T-helper 17 cell (primary cell): ENCODE measurements around the gene COPS8. TPM values are rescaled to one million over a fixed set of nuclear protein-coding genes. Genes with fewer than 3 reads are reported as not detected.

Experiments used
- ATAC-seq: fragments of 150-1000 bp; cut with Tn5 transposase; 2 replicates; pipeline ENCODE4 v1.10.0; 2021; ENCODE audit warnings: mild to moderate bottlenecking, moderate library complexity
- DNase-seq, 3 donors: peaks; one replicate each; pipeline versions ENCODE4 v3.0.0 to v3.0.0-alpha.2; 2020 to 2021
- H3K9me3 ChIP-seq: one replicate; pipeline ENCODE4 v1.7.0; 2013; ENCODE audit warnings: low read length, mild to moderate bottlenecking; ENCODE audit not compliant: control insufficient read depth, poor library complexity, severe bottlenecking
- H3K27ac Mint-ChIP-seq: one replicate; pipeline ENCODE4 v1.8.0; 2022; ENCODE audit warnings: mild to moderate bottlenecking, moderate library complexity, mixed read lengths
- H3K27me3 Mint-ChIP-seq: one replicate; pipeline ENCODE4 v1.8.0; 2022; ENCODE audit warnings: mixed read lengths
- H3K36me3 Mint-ChIP-seq: one replicate; pipeline ENCODE4 v1.8.0; 2022; ENCODE audit warnings: low read depth, mixed read lengths
- H3K4me1 Mint-ChIP-seq: one replicate; pipeline ENCODE4 v1.8.0; 2022; ENCODE audit warnings: mild to moderate bottlenecking, mixed read lengths
- H3K4me3 Mint-ChIP-seq: one replicate; pipeline ENCODE4 v1.8.0; 2022; ENCODE audit warnings: mild to moderate bottlenecking, moderate library complexity, mixed read lengths
- total RNA-seq, 4 donors: library from RNA in 2 of 4; stranded (reverse) in 2 of 4; gene quantifications; one replicate each; pipeline ENCODE4 v1.2.3 and lab custom pipeline; 2022 to 2026

The COPS8 gene
- total RNA-seq, 2 donors from 2014 or later: 46.0 to 49.4 TPM

- DNase-seq: no peak
- Mint-ChIP-seq H3K36me3 (no peaks in the 10 kb centered on the region), H3K27me3 (no peaks in the 10 kb centered on the region), H3K4me3 (no peak overlapping the region), H3K4me1 (no peaks in the 10 kb centered on the region), H3K27ac (no peak overlapping the region)
- no peak for ATAC-seq
- H3K9me3 ChIP-seq: no peaks in the 10 kb centered on the region
These were observed 48.9 kb downstream of the COPS8 start for GRCh38 chr2:237134321-237135230.

GRCh38 chr2:237136824-237137223, 51.1 kb downstream of the COPS8 start:
- DNase-seq (no peak), ATAC-seq (no peak)
- Mint-ChIP-seq H3K36me3 (no peaks in the 10 kb centered on the region), H3K4me3 (no peak overlapping the region), H3K4me1 (no peaks in the 10 kb centered on the region), H3K27me3 (no peaks in the 10 kb centered on the region), H3K27ac (no peak overlapping the region)
- H3K9me3 ChIP-seq: no peaks in the 10 kb centered on the region

- DNase-seq: no peak
- Mint-ChIP-seq H3K36me3 (no peaks in the 10 kb centered on the region), H3K4me3 (no peak overlapping the region), H3K27ac (no peak overlapping the region), H3K27me3 (no peaks in the 10 kb centered on the region), H3K4me1 (no peaks in the 10 kb centered on the region)
- no peak for ATAC-seq
- H3K9me3 ChIP-seq: no peaks in the 10 kb centered on the region
These were observed 52.1 kb downstream of the COPS8 start for GRCh38 chr2:237137626-237138323.

- no peaks in the 10 kb centered on the region for H3K9me3 ChIP-seq
- no peak overlapping the region for H3K4me3 Mint-ChIP-seq
- H3K4me1 Mint-ChIP-seq: no peaks in the 10 kb centered on the region
- H3K27ac Mint-ChIP-seq: no peak overlapping the region
- ATAC-seq (no peak), DNase-seq (no peak)
- no peaks in the 10 kb centered on the region for H3K27me3 Mint-ChIP-seq
- H3K36me3 Mint-ChIP-seq: peaks cover 2% of the 10 kb centered on the region
These were observed 53.5 kb downstream of the COPS8 start for GRCh38 chr2:237139123-237139675.

DNA sequence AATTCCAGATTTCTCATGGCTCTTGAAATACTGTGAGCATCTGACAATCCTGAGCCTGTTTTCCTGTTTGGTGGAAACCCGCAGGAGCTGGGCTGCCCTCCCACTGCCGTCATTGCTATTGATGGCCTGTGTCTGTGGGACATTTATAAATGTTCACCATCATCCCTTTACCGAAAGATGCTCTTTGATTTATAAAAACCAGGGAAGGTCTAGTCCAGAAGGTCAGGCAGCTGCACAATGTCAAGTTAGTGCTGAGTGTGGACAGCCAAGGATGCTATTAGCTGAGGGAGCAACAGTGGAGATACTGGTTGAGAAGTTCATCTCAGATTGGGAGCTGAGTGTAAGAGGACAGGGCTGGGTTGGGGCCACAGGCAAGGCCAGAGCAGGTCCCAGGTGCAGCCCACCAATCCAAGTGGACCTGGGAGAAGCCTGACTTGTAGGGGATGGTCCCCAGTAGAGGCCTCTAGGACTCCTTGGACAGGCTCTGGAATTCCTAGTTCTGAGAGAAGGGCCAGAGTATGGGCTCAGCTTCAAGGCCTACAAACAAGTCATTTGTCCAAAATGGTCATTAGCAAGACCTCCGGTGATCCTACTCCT, 55.1 kb downstream of the COPS8 start:
- ATAC-seq: no peak
- no peaks in the 10 kb centered on the region for H3K4me1 Mint-ChIP-seq
- H3K9me3 ChIP-seq: no peaks in the 10 kb centered on the region
- no peaks in the 10 kb centered on the region for H3K27me3 Mint-ChIP-seq
- DNase-seq: no peak
- no peak overlapping the region for H3K27ac Mint-ChIP-seq
- H3K4me3 Mint-ChIP-seq: no peak overlapping the region
- H3K36me3 Mint-ChIP-seq: peaks cover 2% of the 10 kb centered on the region

DNA sequence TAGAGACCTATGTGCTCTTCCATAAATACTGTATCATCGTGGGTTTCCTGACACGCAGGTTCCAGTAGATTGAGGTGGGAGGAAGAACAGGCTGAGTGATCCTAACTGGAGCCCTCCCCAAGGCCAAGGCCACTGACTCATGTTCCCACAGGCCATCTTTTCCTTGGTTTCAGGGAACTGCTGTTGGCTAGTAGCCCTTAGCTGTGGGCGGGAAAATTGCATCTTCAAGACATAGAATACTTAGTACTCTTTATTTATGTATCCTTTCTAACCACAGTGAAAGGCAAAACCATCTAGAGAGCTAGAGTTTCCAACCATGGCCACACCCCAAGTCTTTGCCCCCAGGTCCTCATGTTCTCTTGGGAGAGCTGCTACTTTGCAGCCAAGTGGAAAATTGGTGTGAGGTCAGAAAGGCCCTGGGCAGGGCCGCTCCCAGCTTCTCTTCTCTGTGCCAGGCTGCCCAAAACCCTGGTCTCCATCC, 55.9 kb downstream of the COPS8 start:
- Mint-ChIP-seq H3K36me3 (peaks cover 2% of the 10 kb centered on the region), H3K4me3 (no peak overlapping the region), H3K4me1 (no peaks in the 10 kb centered on the region), H3K27me3 (no peaks in the 10 kb centered on the region), H3K27ac (no peak overlapping the region)
- DNase-seq: no peak
- H3K9me3 ChIP-seq: peaks cover 8% of the 10 kb centered on the region
- no peak for ATAC-seq

DNA sequence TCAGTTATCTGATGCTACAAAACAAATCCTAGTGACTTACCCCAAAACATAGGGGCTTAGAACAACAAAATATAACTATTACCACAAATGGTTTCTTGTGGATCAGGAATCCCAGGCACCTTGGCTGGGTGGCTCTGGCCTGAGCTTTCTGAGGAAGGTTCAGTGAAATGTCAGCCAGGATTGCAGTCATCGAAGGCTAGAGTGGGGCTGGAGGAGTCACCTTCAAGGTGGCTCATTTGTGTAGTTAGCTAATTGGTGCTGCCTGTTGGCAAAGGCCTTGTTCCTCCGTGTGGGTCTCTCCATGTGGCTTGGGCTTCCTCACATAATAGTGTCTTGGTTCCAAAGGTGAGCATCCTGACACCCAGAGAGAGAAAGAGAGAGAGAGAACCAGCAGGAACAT, 57.4 kb downstream of the COPS8 start:
- DNase-seq (no peak), ATAC-seq (no peak)
- no peak overlapping the region for H3K27ac Mint-ChIP-seq
- H3K4me3 Mint-ChIP-seq: no peak overlapping the region
- H3K27me3 Mint-ChIP-seq: no peaks in the 10 kb centered on the region
- H3K36me3 Mint-ChIP-seq: peaks cover 2% of the 10 kb centered on the region
- no peaks in the 10 kb centered on the region for H3K4me1 Mint-ChIP-seq
- H3K9me3 ChIP-seq: peaks cover 8% of the 10 kb centered on the region

DNA sequence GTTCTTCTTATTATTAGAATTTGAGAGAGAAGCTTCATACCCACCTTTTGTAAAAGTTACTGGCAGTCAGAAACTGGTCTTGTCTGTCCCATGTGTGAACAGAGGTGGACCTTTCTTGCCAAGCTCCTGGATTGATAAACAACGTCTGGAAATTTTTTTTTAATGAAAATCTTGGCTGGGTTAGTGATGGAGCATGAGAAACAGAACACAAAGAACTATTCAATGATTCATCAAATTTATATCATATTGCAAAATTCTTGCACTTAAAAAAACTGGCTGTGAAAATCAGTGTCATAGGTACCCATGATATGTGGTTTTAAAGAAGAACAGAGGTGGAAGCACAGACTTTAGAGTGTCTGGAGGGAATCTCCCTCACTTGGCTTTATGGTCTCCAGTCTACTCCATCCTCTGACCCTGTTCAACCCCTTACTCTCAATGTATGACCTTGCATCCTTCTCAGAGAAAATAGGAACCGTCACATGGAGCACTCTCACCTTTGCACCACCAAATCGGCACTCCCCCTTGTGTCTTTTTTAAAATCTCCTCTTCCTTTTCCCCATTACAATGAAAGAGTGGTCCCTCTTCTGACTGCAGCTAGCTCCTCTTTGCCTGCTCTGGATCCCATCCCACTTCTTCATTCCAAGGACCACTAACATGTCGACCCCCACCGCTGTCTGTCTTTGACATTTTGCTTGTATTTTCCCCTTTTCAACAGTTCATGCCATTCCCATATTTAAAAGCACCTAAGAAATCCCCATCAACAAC, 58.2 kb downstream of the COPS8 start:
- peaks cover 8% of the 10 kb centered on the region for H3K9me3 ChIP-seq
- H3K4me3 Mint-ChIP-seq: no peak overlapping the region
- no peaks in the 10 kb centered on the region for H3K4me1 Mint-ChIP-seq
- no peak for ATAC-seq
- H3K36me3 Mint-ChIP-seq: peaks cover 2% of the 10 kb centered on the region
- DNase-seq: no peak
- H3K27ac Mint-ChIP-seq: no peak overlapping the region
- H3K27me3 Mint-ChIP-seq: no peaks in the 10 kb centered on the region

DNA sequence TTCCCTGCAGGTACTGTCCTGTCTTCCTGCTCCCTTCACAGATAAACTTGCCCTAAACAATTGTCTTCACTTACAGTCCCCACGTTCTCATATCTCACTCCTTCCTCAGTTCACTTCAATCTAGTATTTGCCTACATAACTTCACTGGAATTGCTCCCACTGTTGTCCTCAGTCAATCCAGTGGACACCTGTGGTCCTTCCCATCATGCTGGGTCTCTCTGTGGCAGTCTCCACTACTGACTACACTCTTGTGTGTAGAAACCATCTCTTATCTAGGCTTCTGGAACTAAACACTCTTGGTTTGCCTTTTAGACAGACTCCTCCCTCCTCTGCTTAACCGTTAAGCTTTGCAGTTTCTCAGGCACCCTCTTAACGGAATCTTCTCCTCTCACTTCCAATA, 58.8 kb downstream of the COPS8 start:
- Mint-ChIP-seq H3K27ac (no peak overlapping the region), H3K4me1 (no peaks in the 10 kb centered on the region)

DNA sequence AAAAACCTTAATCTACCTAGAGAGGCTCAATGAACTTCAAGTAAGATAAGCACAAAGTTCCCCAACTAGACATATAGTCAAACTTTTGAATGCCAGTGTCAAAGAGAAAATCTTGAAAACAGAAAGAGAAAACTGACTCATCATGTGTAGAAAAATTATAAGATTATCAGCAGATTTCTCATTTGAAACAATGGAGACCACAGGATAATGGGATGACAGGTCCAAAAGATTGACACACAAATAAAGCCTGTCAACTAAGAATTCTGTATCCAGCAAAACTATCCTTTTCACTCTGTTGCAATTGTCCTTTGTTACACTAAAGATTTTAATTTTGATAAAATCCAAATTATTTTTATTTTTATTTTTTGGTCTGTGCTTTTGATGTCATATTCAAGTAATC, 61.6 kb downstream of the COPS8 start:
- ATAC-seq: no peak
- DNase-seq: no peak
- Mint-ChIP-seq H3K4me1 (no peaks in the 10 kb centered on the region), H3K27me3 (peaks cover 7% of the 10 kb centered on the region), H3K36me3 (peaks cover 10% of the 10 kb centered on the region), H3K27ac (no peak overlapping the region), H3K4me3 (no peak overlapping the region)
- H3K9me3 ChIP-seq: peaks cover 8% of the 10 kb centered on the region

More for the DNA sequence above, 58.8 kb downstream of the COPS8 start:
- peaks cover 6% of the 10 kb centered on the region for H3K36me3 Mint-ChIP-seq
- no peaks in the 10 kb centered on the region for H3K27me3 Mint-ChIP-seq
- DNase-seq: no peak
- peaks cover 8% of the 10 kb centered on the region for H3K9me3 ChIP-seq
- ATAC-seq: no peak
- H3K4me3 Mint-ChIP-seq: no peak overlapping the region

DNA sequence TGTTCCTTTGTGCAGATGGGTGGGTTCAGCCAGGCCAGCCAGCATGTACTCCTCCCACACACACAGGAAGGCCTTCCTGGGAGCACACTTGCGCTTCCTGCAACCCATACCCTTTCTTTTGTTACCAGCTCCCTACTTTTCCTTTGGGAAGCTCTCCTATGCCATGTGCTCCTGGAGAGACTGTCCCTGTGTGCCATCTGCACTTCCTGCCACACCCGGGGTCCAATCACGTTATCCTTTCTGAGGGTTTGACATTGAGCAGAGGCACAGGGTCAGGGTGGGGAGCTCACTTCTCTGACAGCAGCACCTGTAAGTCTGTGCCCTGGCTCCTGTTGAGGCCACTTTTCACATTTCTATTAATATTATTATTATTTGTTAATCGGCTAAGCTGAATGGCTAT, 62.9 kb downstream of the COPS8 start:
- H3K36me3 Mint-ChIP-seq: peaks cover 10% of the 10 kb centered on the region
- H3K27ac Mint-ChIP-seq: no peak overlapping the region
- H3K27me3 Mint-ChIP-seq: peaks cover 12% of the 10 kb centered on the region
- H3K4me1 Mint-ChIP-seq: no peaks in the 10 kb centered on the region
- no peak for ATAC-seq
- H3K4me3 Mint-ChIP-seq: no peak overlapping the region
- peaks cover 8% of the 10 kb centered on the region for H3K9me3 ChIP-seq
- no peak for DNase-seq

DNA sequence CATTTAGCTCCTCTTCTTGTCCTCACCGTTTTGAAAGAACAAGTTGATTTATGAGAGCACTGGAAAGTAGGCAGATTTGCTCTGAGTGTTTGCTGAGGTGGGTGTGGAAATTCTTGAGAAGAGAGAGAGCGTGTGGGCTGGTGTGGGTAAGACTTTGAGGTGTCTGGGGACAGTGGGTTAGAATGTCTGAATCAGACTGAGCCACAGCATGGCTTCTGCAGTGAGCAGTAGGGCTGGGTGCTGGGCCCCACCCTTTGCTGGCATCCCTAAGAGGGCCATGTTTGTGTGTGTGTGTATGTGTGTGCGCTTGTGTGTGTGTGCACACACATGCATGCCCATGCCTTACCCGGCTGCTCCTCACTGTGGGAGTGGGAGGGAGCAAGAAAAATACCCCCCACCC, 63.7 kb downstream of the COPS8 start:
- Mint-ChIP-seq H3K27me3 (peaks cover 13% of the 10 kb centered on the region), H3K36me3 (peaks cover 8% of the 10 kb centered on the region), H3K27ac (no peak overlapping the region), H3K4me3 (no peak overlapping the region), H3K4me1 (no peaks in the 10 kb centered on the region)
- no peak for DNase-seq
- H3K9me3 ChIP-seq: peaks cover 8% of the 10 kb centered on the region
- no peak for ATAC-seq
